C4-2B (cell line): Measurements from ENCODE around the gene ZNF564.

Source experiments
- H3K27ac ChIP-seq: fragments of 450-650 bp; 2 replicates; pipeline ENCODE4 v1.5.1; 2017
- ZFX ChIP-seq: fragments of 450-650 bp; IDR thresholded peaks from 2 replicates; pipeline ENCODE4 v1.6.1; 2017
- TF ChIP-seq, protein P1 (sequence below): fragments of 450-650 bp; conservative IDR thresholded peaks from 2 replicates; pipeline ENCODE4 v1.5.1; 2017; ENCODE audit warnings: mild to moderate bottlenecking

Gene ZNF564

DNA sequence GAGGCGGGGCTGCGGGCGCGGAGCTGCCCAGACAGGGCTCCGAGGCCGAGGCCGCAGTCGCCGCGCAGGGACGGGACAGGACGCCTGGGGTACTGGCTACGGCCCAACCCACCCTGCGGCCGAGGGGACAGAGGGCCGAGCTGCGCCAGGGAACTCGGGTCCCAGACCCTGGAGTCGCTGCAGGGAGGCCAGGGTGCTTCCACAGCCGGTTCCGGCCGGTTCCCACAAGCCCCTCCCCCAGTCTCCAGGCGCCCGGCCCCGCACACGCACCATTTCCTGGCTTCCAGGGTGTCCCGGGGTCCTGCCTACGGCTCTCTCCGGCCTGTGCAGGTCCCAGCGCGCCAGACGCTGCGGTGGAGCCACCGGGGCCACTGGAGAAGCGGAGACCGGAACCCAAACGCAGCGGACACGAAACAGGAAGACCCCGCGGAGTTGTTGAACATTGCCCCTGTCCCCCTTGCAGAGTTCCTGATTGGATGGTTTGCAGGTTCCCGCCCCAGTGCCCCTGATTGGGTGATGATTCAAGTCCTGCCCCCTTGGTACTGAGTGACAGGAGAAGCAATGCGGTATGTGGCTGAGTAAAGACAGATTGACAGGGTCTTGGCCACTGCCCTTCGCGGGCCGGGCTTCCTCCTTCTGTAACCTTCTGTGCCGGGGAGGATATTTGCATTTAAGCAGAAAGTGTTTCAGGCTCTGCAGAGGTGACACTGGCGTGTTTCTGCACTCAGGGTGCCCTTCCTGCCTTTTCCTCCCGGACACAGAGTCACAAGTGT lies at the start of gene ZNF564:
TSS of gene ZNF564 (minus strand) at position 423 of the 773 bp plus-strand sequence. CDS start at position 273, 150 bp downstream.
- peak; percentile 55; the same call in 1 of the 2 replicates for TF ChIP-seq ZFX
- TF ChIP-seq, protein P1, sequence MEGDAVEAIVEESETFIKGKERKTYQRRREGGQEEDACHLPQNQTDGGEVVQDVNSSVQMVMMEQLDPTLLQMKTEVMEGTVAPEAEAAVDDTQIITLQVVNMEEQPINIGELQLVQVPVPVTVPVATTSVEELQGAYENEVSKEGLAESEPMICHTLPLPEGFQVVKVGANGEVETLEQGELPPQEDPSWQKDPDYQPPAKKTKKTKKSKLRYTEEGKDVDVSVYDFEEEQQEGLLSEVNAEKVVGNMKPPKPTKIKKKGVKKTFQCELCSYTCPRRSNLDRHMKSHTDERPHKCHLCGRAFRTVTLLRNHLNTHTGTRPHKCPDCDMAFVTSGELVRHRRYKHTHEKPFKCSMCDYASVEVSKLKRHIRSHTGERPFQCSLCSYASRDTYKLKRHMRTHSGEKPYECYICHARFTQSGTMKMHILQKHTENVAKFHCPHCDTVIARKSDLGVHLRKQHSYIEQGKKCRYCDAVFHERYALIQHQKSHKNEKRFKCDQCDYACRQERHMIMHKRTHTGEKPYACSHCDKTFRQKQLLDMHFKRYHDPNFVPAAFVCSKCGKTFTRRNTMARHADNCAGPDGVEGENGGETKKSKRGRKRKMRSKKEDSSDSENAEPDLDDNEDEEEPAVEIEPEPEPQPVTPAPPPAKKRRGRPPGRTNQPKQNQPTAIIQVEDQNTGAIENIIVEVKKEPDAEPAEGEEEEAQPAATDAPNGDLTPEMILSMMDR: no peak
- H3K27ac ChIP-seq: peak within 1 kb of the TSS; percentile 94

DNA sequence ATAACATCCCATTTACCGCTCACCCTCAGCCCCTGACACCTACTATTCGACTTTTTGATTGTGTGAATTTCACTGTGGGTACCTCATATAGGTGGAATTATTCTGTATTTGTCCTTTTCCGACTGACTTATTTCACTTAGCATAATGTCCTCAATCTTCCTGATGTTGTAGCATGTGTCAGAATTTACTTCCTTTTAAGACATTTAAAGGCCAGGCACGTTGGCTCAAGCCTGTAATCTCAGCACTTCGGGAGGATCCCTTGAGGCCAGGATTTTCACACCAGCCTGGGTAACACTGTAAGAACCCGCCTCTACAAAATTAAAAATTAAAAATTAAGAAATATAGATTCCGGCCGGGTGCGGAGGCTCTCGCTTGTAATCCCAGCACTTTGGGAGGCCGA lies 46.3 kb upstream of the ZNF564 start:
- no peak overlapping the region for H3K27ac ChIP-seq
- TF ChIP-seq, protein P1: no peak
- TF ChIP-seq ZFX: no peak

DNA sequence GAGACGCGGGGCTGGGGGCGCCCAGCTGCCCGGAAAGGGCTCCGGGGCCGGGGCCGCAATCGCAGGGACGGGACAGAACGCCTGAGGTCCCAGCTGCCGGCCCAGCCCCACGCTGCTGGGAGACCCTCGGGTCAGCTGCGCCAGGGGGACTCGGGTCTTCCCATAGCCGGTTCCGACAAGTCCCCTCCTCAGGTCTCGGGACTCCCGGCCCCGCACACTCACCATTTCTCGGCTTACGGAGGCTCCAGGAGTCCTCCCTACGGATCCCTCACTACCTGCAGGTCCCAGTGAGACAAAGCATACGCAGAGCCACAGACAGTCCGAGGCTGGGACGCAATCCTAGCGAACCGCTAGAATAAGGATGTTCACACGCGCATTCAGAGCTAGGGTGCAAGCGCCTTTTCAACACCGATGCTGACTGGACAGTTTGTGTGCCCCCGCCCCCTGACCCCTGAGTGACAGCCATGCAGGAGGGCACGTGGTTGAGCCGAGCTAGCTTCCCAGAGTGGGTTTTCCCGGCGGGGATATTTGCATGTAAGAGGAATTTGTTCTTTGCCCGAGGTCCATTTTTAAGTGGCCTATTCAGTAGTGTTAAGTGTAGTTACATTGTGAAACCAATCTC lies 45.8 kb upstream of the ZNF564 start:
- no peak for TF ChIP-seq ZFX
- TF ChIP-seq, protein P1: no peak
- no peak overlapping the region for H3K27ac ChIP-seq

DNA sequence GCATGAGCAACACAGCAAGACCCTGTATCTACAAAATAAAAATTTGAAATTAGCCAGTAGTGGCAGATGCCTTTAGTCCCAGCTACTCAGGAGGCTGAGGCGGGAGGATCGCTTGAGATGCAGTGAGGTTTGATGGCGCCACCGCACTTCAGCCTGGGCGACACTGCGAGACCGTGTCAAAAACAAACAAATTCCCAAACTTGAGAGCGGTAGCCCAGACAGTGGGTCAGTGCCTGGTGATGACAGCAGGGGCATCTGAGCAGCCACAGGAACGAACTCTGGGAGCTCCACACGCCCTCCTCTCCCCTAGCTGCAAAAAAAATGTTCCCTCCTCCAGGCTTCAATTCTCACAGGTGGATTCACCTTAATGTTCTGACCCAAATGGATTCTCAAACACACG lies 45.2 kb upstream of the ZNF564 start:
- no peak overlapping the region for H3K27ac ChIP-seq
- TF ChIP-seq, protein P1: no peak
- no peak for TF ChIP-seq ZFX

DNA sequence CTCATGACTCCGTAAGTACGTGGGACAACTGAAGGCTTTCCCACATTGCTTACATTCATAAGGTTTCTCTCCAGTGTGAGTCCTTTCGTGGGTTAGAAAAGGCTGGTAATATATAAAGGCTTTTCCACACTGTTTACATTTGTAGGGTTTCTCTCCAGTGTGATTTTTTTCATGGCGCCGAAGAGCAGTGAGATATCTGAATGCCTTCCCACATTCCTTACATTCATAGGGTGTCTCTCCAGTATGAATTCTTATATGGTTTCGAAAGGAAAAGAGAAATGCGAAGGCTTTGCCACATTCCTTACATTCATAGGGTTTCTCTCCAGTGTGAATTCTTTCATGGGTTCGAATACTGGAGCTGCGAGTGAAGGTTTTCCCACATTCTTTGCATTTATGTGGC lies 29.8 kb upstream of the ZNF564 start:
- TF ChIP-seq, protein P1: no peak
- no peak for TF ChIP-seq ZFX
- no peak overlapping the region for H3K27ac ChIP-seq

DNA sequence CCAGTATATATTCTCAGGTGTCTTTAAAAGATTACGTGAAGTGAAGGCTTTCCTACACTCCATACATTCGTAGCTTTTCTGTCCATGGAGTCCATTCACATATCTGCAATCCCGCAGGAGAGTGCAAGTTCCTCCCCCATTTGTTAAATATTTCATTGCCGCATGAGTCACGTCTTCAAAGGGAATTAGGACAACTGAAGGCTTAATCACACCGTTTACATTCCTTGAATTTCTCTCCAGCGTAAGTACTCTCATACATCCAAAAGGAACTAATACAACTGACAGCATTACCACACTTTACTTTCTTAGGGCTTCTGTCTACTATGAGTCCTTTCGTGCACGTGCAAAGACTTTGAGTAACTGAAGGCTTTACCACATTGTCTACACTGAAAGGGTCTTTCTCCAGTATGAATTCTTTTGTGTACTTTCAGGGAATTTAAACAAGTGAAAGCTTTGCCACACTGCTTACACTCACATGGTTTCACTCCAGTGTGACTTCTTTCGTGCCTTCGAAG lies 29.0 kb upstream of the ZNF564 start:
- H3K27ac ChIP-seq: no peak overlapping the region
- no peak for TF ChIP-seq ZFX
- TF ChIP-seq, protein P1: no peak

DNA sequence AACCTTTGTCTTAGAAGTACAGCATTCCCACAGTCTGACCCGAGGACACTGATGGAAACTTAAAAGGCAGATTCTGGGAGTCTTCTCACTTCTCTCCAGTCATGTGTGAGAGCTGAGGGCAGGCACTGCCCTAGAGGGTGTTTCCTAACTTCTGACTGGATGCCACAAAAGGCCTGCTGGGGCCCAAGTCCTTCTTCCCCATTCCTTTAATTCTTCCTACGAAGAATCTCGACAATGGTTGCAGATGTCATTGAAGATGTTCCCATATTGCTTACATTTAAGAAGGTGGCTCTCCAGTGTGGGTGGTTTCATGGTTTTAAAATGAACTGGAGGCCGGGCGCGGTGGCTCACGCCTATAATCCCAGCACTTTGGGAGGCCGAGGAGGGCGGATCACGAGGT lies 27.4 kb upstream of the ZNF564 start:
- no peak overlapping the region for H3K27ac ChIP-seq
- TF ChIP-seq ZFX: no peak
- TF ChIP-seq, protein P1: no peak
